ENCODE data around the gene FTO.

FTO gene

GRCh38 chr16:53753431-53753830, 49.5 kb downstream of the FTO start:
- DNase-seq (ENCODE audit: low read depth in 1 of 2, low spot score in 1 of 2), result no peak

GRCh38 chr16:53755026-53755910, 51.3 kb downstream of the FTO start:
- DNase-seq (ENCODE audit: low read depth in 1 of 2, low spot score in 1 of 2), result no peak

- no peak for DNase-seq (ENCODE audit: low read depth in 1 of 2, low spot score in 1 of 2)
Measured at GRCh38 chr16:53756275-53756996, 52.5 kb downstream of the FTO start.

- no peak for DNase-seq (ENCODE audit: low read depth in 1 of 2, low spot score in 1 of 2)
Measured at GRCh38 chr16:53757971-53758609, 54.1 kb downstream of the FTO start.

- no peak for DNase-seq (ENCODE audit: low read depth in 1 of 2, low spot score in 1 of 2)
Measured at GRCh38 chr16:53761962-53762703, 58.2 kb downstream of the FTO start.

- DNase-seq (ENCODE audit: low read depth in 1 of 2, low spot score in 1 of 2), result no peak
Measured at GRCh38 chr16:53766304-53767016, 62.5 kb downstream of the FTO start.

GRCh38 chr16:53768167-53768566, 64.2 kb downstream of the FTO start:
- no peak for DNase-seq (ENCODE audit: low read depth in 1 of 2, low spot score in 1 of 2)

- DNase-seq (ENCODE audit: low read depth in 1 of 2, low spot score in 1 of 2), result no peak
Measured at GRCh38 chr16:53768593-53768992, 64.6 kb downstream of the FTO start.

- no peak for DNase-seq (ENCODE audit: low read depth in 1 of 2, low spot score in 1 of 2)
Measured at GRCh38 chr16:53769185-53769584, 65.2 kb downstream of the FTO start.

GRCh38 chr16:53769787-53770186, 65.8 kb downstream of the FTO start:
- no peak for DNase-seq (ENCODE audit: low read depth in 1 of 2, low spot score in 1 of 2)

- no peak for DNase-seq (ENCODE audit: low read depth in 1 of 2, low spot score in 1 of 2)
Measured at GRCh38 chr16:53770641-53771040, 66.7 kb downstream of the FTO start.

- no peak for DNase-seq (ENCODE audit: low read depth in 1 of 2, low spot score in 1 of 2)
Measured at GRCh38 chr16:53771655-53772497, 67.9 kb downstream of the FTO start.

GRCh38 chr16:53773150-53773846, 69.3 kb downstream of the FTO start:
- DNase-seq (ENCODE audit: low read depth in 1 of 2, low spot score in 1 of 2), result no peak

- DNase-seq (ENCODE audit: low read depth in 1 of 2, low spot score in 1 of 2), result no peak
Measured at GRCh38 chr16:53773881-53774280, 69.9 kb downstream of the FTO start.

- no peak for DNase-seq (ENCODE audit: low read depth in 1 of 2, low spot score in 1 of 2)
Measured at GRCh38 chr16:53775106-53775820, 71.3 kb downstream of the FTO start.

GRCh38 chr16:53775821-53776431, 72.0 kb downstream of the FTO start:
- no peak for DNase-seq (ENCODE audit: low read depth in 1 of 2, low spot score in 1 of 2)

GRCh38 chr16:53779186-53779585, 75.2 kb downstream of the FTO start:
- no peak for DNase-seq (ENCODE audit: low read depth in 1 of 2, low spot score in 1 of 2)

- DNase-seq (ENCODE audit: low read depth in 1 of 2, low spot score in 1 of 2), result no peak
Measured at GRCh38 chr16:53780051-53780450, 76.1 kb downstream of the FTO start.
